Calu3 (cell line): Measurements from ENCODE around the gene MKLN1. TPM values are rescaled to one million over a fixed set of nuclear protein-coding genes. Genes with fewer than 3 reads are reported as not detected.

Source experiments
- BruUV-seq: library from RNA; stranded (reverse); fragments of 400-500 nt; replicated peaks from 2 replicates; lab custom pipeline; 2021; lab: Mats Ljungman, UMichigan
- CTCF ChIA-PET: fragments of 300-600 bp; sonication (Branson Sonifier 250); formaldehyde crosslinking; loops from one replicate; lab custom pipeline; 2022; ENCODE audit warnings: antibody characterized with exemption; lab: Charles Lee
- DNase-seq: peaks from one replicate; pipeline ENCODE4 v3.0.0; 2022
- H3K27ac Mint-ChIP-seq: one replicate; pipeline ENCODE4 v1.8.0; 2022; ENCODE audit warnings: mixed read lengths; ENCODE audit not compliant: unreplicated experiment
- H3K27me3 Mint-ChIP-seq: one replicate; pipeline ENCODE4 v1.8.0; 2022; ENCODE audit warnings: mixed read lengths; ENCODE audit not compliant: unreplicated experiment
- H3K36me3 Mint-ChIP-seq: one replicate; pipeline ENCODE4 v1.8.0; 2022; ENCODE audit warnings: mild to moderate bottlenecking, moderate library complexity, mixed read lengths; ENCODE audit not compliant: insufficient read depth, unreplicated experiment
- H3K4me1 Mint-ChIP-seq: one replicate; pipeline ENCODE4 v1.8.0; 2022; ENCODE audit warnings: mild to moderate bottlenecking, low read depth, mixed read lengths; ENCODE audit not compliant: unreplicated experiment
- H3K4me3 Mint-ChIP-seq: one replicate; pipeline ENCODE4 v1.8.0; 2022; ENCODE audit warnings: mild to moderate bottlenecking, low read depth, moderate library complexity, mixed read lengths; ENCODE audit not compliant: unreplicated experiment
- H3K9me3 Mint-ChIP-seq: one replicate; pipeline ENCODE4 v1.8.0; 2022; ENCODE audit warnings: low read depth, mixed read lengths; ENCODE audit not compliant: unreplicated experiment
- CTCF ChIP-seq: fragments of 200-600 bp; IDR thresholded peaks from one replicate; pipeline ENCODE4 v1.8.0; 2022; ENCODE audit warnings: antibody characterized with exemption; ENCODE audit not compliant: unreplicated experiment
- intact Hi-C: fragments of 100-400 bp; cut with micrococcal nuclease; formaldehyde crosslinking; loops from one replicate; pipeline ENCODE4 v1.10.0; 2022; ENCODE audit not compliant: unreplicated experiment
- total RNA-seq: library from RNA; stranded (reverse); gene quantifications from 2 replicates; pipeline ENCODE4 v1.2.3, GENCODE V29; 2022

MKLN1 gene
- total RNA-seq, 1 experiment from 2014 or later = 47.1 TPM

GRCh38 chr7:131312838-131313237, 14.8 kb upstream of the MKLN1 start:
- Mint-ChIP-seq H3K27ac (no peak overlapping the region), H3K27me3 (no peaks in the 10 kb centered on the region), H3K36me3 (no peaks in the 10 kb centered on the region), H3K4me1 (no peaks in the 10 kb centered on the region), H3K4me3 (no peak overlapping the region), H3K9me3 (peaks cover 7% of the 10 kb centered on the region)
- CTCF ChIA-PET = no interaction called here
- intact Hi-C loops = no loop called here
- no TSS peak for BruUV-seq
- TF ChIP-seq CTCF = no peak
- no peak for DNase-seq

GRCh38 chr7:131320603-131321002, 7.1 kb upstream of the MKLN1 start:
- TF ChIP-seq CTCF = no peak
- Mint-ChIP-seq H3K4me3 (no peak overlapping the region), H3K27me3 (no peaks in the 10 kb centered on the region), H3K4me1 (peaks cover 18% of the 10 kb centered on the region), H3K27ac (no peak overlapping the region), H3K36me3 (peaks cover 6% of the 10 kb centered on the region), H3K9me3 (peaks cover 3% of the 10 kb centered on the region)
- CTCF ChIA-PET = no interaction called here
- no TSS peak for BruUV-seq
- intact Hi-C loops = no loop called here
- DNase-seq = no peak

GRCh38 chr7:131321656-131322055, 6.0 kb upstream of the MKLN1 start:
- intact Hi-C loops = no loop called here
- no peak overlapping the region for H3K27ac Mint-ChIP-seq
- H3K36me3 Mint-ChIP-seq = peaks cover 10% of the 10 kb centered on the region
- TF ChIP-seq CTCF = no peak
- no TSS peak for BruUV-seq
- H3K4me3 Mint-ChIP-seq = no peak overlapping the region
- CTCF ChIA-PET = no interaction called here
- H3K9me3 Mint-ChIP-seq = peaks cover 2% of the 10 kb centered on the region
- no peak for DNase-seq
- peaks cover 22% of the 10 kb centered on the region for H3K4me1 Mint-ChIP-seq
- H3K27me3 Mint-ChIP-seq = no peaks in the 10 kb centered on the region

- Mint-ChIP-seq H3K4me1 (peaks cover 22% of the 10 kb centered on the region), H3K27ac (no peak overlapping the region), H3K36me3 (peaks cover 14% of the 10 kb centered on the region), H3K27me3 (no peaks in the 10 kb centered on the region), H3K9me3 (no peaks in the 10 kb centered on the region), H3K4me3 (no peak overlapping the region)
- CTCF ChIA-PET = no interaction called here
- TF ChIP-seq CTCF = no peak
- no TSS peak for BruUV-seq
- no peak for DNase-seq
- intact Hi-C loops = no loop called here
Measured at GRCh38 chr7:131322061-131322460, 5.6 kb upstream of the MKLN1 start.
